Fibroblast of villous mesenchyme (primary cell): ENCODE data around the gene ACOXL. TPM values are rescaled to one million over a fixed set of nuclear protein-coding genes. Genes with fewer than 3 reads are reported as not detected.

Experiments
- DNase-seq: peaks from one replicate; pipeline ENCODE4 v3.0.0-alpha.2; 2010; ENCODE audit warnings: low read depth
- H3K4me3 ChIP-seq: 2 replicates; pipeline ENCODE4 v1.5.1; 2011; ENCODE audit warnings: low read depth, mild to moderate bottlenecking, low read length
- total RNA-seq: library from RNA; depleted of rRNA; stranded (reverse); fragments of >200 nt; gene quantifications from 2 replicates; pipeline ENCODE4 v1.2.3, GENCODE V29; 2012
- TF ChIP-seq, protein P1 (sequence below): IDR thresholded peaks from 2 replicates; pipeline ENCODE4 v1.5.1; 2012; ENCODE audit warnings: low read depth, mild to moderate bottlenecking, low read length; ENCODE audit not compliant: insufficient read depth

ACOXL gene
- total RNA-seq, 1 donor: not detected

DNA sequence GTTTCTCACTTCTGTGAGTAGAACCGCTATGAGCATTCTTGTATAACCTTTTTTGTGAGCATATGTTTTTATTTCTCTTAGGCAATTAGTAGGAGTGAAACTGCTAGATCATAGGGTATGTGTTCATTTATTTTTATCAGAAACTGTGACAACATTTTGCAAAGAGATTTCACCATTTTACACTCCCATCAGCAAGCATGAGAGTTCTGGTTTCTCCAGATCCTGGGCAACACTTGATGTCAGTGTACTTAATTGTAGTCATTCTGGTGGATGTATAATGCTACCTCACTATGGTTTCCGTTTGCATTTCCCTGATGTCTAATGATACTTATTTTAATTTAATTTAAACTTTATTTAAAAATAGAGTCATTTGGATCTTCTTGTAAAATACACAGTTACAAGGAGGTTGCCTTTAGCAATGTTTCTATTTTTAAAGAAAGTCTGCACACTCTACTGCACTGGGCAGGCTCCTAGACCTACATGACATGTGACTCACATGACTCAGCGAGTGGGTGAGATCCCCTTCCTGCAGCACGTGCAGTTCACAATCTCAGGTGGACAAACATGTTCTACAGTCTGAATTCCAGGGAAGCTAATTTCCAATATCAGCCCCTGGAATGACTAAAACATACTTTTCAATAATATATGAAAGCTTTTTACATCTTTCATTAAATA, 261.3 kb downstream of the ACOXL start:
- DNase-seq: no peak
- no peak overlapping the region for H3K4me3 ChIP-seq
- TF ChIP-seq, protein P1, sequence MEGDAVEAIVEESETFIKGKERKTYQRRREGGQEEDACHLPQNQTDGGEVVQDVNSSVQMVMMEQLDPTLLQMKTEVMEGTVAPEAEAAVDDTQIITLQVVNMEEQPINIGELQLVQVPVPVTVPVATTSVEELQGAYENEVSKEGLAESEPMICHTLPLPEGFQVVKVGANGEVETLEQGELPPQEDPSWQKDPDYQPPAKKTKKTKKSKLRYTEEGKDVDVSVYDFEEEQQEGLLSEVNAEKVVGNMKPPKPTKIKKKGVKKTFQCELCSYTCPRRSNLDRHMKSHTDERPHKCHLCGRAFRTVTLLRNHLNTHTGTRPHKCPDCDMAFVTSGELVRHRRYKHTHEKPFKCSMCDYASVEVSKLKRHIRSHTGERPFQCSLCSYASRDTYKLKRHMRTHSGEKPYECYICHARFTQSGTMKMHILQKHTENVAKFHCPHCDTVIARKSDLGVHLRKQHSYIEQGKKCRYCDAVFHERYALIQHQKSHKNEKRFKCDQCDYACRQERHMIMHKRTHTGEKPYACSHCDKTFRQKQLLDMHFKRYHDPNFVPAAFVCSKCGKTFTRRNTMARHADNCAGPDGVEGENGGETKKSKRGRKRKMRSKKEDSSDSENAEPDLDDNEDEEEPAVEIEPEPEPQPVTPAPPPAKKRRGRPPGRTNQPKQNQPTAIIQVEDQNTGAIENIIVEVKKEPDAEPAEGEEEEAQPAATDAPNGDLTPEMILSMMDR: no peak

DNA sequence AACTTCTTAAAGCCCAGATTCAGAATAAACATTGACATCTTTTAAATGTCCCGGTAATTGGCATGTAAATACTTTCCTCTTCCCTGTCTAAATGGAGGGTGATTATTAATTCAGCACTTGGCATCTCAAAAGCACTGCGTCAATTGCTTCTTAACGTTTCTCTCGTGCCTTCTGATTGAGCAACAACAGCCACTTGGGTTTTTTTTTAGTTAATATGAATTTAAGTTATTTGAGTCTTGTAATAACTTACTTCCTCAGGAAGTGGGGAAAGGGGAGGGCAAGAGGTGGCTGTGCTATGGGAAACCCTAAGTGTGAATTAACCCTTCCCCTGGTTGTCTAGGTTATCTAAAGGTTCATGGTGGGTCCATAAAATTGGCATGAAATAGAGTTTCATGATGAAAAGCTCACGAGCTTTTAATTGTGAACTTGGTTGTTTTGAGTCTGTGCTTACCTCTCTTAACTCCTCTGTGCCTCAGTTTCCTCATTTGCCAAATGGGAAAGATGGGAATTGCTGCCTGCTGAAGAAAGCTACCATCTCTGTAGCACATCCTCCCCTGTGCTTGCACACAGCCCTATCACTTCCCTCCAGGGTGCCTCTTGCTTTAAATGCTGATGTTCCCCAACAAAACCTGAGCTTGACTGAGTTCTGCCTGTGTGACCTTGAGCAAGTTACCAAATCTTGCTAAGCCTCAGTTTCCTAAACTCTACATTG, 262.0 kb downstream of the ACOXL start:
- no peak for DNase-seq
- TF ChIP-seq, protein P1: no peak
- no peak overlapping the region for H3K4me3 ChIP-seq

DNA sequence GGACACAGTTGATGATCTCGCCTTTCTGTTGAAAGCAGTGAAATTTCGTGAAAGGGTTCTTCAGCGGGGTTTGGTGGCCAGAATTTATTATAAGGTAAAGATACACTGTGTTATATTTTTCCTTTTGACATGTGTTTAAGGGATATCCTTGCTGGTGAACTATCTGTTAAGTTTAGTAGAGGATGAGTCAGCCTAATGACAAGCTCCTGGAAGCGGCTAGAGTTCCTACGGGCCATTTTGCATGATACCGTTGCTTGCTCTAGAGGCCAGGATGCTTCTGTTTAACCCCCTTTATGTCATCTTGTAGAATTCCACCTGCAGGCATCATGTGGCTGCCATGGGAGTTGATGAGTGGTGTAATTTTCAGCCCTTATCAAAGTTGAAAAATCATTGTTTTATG, 263.5 kb downstream of the ACOXL start:
- no peak overlapping the region for H3K4me3 ChIP-seq
- DNase-seq: no peak
- TF ChIP-seq, protein P1: no peak

DNA sequence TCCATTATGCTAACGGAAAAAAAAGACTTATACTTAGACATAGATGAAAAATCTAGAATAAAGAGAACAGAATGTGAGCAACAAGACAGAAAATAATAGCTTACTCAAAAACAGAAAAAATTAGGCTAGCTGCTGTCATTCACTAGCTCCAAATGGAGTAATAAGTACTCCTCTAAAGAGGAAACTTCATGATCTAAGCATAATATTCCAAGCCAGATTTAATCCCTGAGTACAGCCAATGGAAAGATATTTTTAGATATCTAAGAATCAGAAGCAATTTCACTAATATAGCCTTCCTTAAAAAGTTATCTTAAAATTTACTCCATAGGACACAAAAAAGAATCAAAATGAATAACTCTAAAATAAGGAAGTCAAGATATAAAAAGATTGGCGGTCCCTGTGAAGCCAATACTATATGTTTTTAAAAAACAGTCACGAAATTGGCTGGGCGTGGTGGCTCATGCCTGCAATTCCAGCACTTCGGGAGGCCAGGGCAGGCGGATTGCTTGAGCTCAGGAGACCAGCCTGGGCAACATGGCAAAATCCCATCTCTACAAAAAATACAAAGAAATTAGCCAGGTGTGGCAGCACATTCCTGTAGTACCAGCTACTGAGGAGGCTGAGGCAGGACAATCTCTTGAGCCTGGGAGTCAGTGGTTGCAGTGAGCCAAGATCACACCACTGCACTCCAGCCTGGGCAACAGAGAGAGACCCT, 265.1 kb downstream of the ACOXL start:
- TF ChIP-seq, protein P1: no peak
- H3K4me3 ChIP-seq: no peak overlapping the region
- no peak for DNase-seq

DNA sequence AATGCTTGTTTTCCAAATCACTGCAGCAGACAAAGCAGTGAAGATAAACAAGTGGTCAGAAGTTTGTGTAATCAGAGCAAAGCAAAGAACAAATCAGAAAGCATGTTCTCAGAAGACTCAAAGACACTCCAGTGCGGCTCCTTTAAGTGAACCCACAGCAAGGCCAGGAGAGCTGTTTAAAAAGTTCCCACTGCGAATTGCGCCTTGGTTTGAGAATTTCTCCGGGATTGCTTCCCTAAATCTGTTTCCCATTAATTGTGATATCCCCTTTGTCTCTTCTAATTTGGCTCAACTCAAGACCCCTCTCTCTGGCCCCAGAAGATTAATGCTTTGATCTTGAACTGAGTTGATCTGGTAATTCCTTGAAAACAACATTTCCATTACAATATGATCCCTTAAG, 265.9 kb downstream of the ACOXL start:
- no peak for DNase-seq
- TF ChIP-seq, protein P1: no peak
- no peak overlapping the region for H3K4me3 ChIP-seq

DNA sequence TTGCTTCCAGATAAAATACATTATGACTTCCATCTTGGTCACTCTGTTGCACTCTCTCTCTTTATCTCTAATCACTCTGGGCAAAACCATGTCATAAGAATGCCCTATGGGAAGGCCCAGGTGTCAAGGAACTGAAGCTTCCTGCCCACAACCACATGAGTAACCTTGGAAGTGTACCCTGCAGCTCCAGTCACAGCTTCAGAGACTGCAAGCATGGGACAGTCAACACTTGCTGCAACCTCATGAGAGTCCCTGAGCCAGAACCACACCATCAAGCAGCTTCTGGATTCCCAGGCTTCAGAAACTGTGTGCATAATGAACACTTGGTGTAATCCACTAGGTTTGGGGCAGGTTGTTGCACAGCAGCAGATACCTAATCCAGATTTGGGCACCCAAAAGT, 267.3 kb downstream of the ACOXL start:
- TF ChIP-seq, protein P1: no peak
- H3K4me3 ChIP-seq: no peak overlapping the region

More for the DNA sequence above, 267.3 kb downstream of the ACOXL start:
- no peak for DNase-seq
